Adipocyte (in vitro differentiated cells): ENCODE results near the gene JHY.

Source experiments
- DNase-seq: peaks from one replicate; pipeline ENCODE4 v3.0.0-alpha.2; 2015; ENCODE audit warnings: low read depth
- H3K27me3 ChIP-seq: replicated peaks from 2 replicates; pipeline ENCODE4 v1.7.0; 2013; ENCODE audit warnings: mild to moderate bottlenecking, low read length, moderate library complexity; ENCODE audit not compliant: control insufficient read depth, insufficient read depth
- H3K36me3 ChIP-seq: 2 replicates; pipeline ENCODE4 v1.7.0; 2013; ENCODE audit warnings: low read length, mild to moderate bottlenecking, moderate library complexity; ENCODE audit not compliant: control insufficient read depth, insufficient read depth, severe bottlenecking
- H3K4me1 ChIP-seq: 2 replicates; pipeline ENCODE4 v1.7.0; 2013; ENCODE audit warnings: mild to moderate bottlenecking, low read length, moderate library complexity; ENCODE audit not compliant: control insufficient read depth, insufficient read depth
- H3K4me3 ChIP-seq: 2 replicates; pipeline ENCODE4 v1.7.0; 2013; ENCODE audit warnings: mild to moderate bottlenecking, low read length, moderate library complexity
- H3K9ac ChIP-seq: 2 replicates; pipeline ENCODE4 v1.7.0; 2013; ENCODE audit warnings: mild to moderate bottlenecking, low read length, moderate library complexity
- H3K9me3 ChIP-seq: 2 replicates; pipeline ENCODE4 v1.7.0; 2013; ENCODE audit warnings: mild to moderate bottlenecking, low read length, moderate library complexity; ENCODE audit not compliant: control insufficient read depth

Gene JHY

GRCh38 chr11:122877732-122878131 is 4.8 kb upstream of the JHY start:
- H3K27me3 ChIP-seq = peaks cover 3% of the 10 kb centered on the region
- H3K36me3 ChIP-seq = no peaks in the 10 kb centered on the region
- H3K9me3 ChIP-seq = no peaks in the 10 kb centered on the region
- H3K4me1 ChIP-seq = peaks cover 3% of the 10 kb centered on the region
- H3K9ac ChIP-seq = no peak overlapping the region
- no peak for DNase-seq
- no peak overlapping the region for H3K4me3 ChIP-seq

GRCh38 chr11:122879785-122880184 is 2.8 kb upstream of the JHY start:
- H3K36me3 ChIP-seq = no peaks in the 10 kb centered on the region
- no peaks in the 10 kb centered on the region for H3K9me3 ChIP-seq
- H3K4me3 ChIP-seq = no peak overlapping the region
- peaks cover 3% of the 10 kb centered on the region for H3K27me3 ChIP-seq
- DNase-seq = no peak
- peaks cover 10% of the 10 kb centered on the region for H3K4me1 ChIP-seq
- H3K9ac ChIP-seq = no peak overlapping the region

- Histone ChIP-seq H3K9me3 (no peaks in the 10 kb centered on the region), H3K4me1 (peaks cover 10% of the 10 kb centered on the region), H3K9ac (peak overlapping the region; percentile 90), H3K4me3 (peak overlapping the region; percentile 86), H3K27me3 (peaks cover 3% of the 10 kb centered on the region), H3K36me3 (no peaks in the 10 kb centered on the region)
- no peak for DNase-seq
Observed at GRCh38 chr11:122882857-122883645, 492 bp downstream of the JHY start.

- peaks cover 10% of the 10 kb centered on the region for H3K4me1 ChIP-seq
- peaks cover 3% of the 10 kb centered on the region for H3K27me3 ChIP-seq
- H3K9ac ChIP-seq = peak overlapping the region; percentile 90
- peak; percentile 84 for DNase-seq
- no peaks in the 10 kb centered on the region for H3K9me3 ChIP-seq
- H3K4me3 ChIP-seq = peak overlapping the region; percentile 86
- no peaks in the 10 kb centered on the region for H3K36me3 ChIP-seq
Observed at GRCh38 chr11:122883646-122883979, 1.1 kb downstream of the JHY start.

- H3K36me3 ChIP-seq = no peaks in the 10 kb centered on the region
- no peak for DNase-seq
- H3K9me3 ChIP-seq = no peaks in the 10 kb centered on the region
- no peak overlapping the region for H3K4me3 ChIP-seq
- H3K4me1 ChIP-seq = peaks cover 7% of the 10 kb centered on the region
- H3K9ac ChIP-seq = no peak overlapping the region
- H3K27me3 ChIP-seq = no peaks in the 10 kb centered on the region
Observed at GRCh38 chr11:122888162-122888561, 5.6 kb downstream of the JHY start.

GRCh38 chr11:122893131-122893530 is 10.6 kb downstream of the JHY start:
- H3K4me3 ChIP-seq = no peak overlapping the region
- H3K9me3 ChIP-seq = no peaks in the 10 kb centered on the region
- H3K9ac ChIP-seq = no peak overlapping the region
- no peaks in the 10 kb centered on the region for H3K27me3 ChIP-seq
- DNase-seq = no peak
- H3K4me1 ChIP-seq = no peaks in the 10 kb centered on the region
- H3K36me3 ChIP-seq = no peaks in the 10 kb centered on the region

- no peaks in the 10 kb centered on the region for H3K4me1 ChIP-seq
- no peaks in the 10 kb centered on the region for H3K27me3 ChIP-seq
- no peak overlapping the region for H3K9ac ChIP-seq
- no peaks in the 10 kb centered on the region for H3K9me3 ChIP-seq
- DNase-seq = no peak
- H3K36me3 ChIP-seq = no peaks in the 10 kb centered on the region
- no peak overlapping the region for H3K4me3 ChIP-seq
Observed at GRCh38 chr11:122895563-122895962, 13.0 kb downstream of the JHY start.

- H3K4me3 ChIP-seq = no peak overlapping the region
- H3K4me1 ChIP-seq = no peaks in the 10 kb centered on the region
- H3K27me3 ChIP-seq = no peaks in the 10 kb centered on the region
- H3K9ac ChIP-seq = no peak overlapping the region
- DNase-seq = peak; percentile 54
- H3K36me3 ChIP-seq = no peaks in the 10 kb centered on the region
- no peaks in the 10 kb centered on the region for H3K9me3 ChIP-seq
Observed at GRCh38 chr11:122897606-122898210, 15.1 kb downstream of the JHY start.

- no peaks in the 10 kb centered on the region for H3K4me1 ChIP-seq
- H3K9ac ChIP-seq = no peak overlapping the region
- no peak for DNase-seq
- no peak overlapping the region for H3K4me3 ChIP-seq
- H3K36me3 ChIP-seq = peaks cover 1% of the 10 kb centered on the region
- H3K9me3 ChIP-seq = no peaks in the 10 kb centered on the region
- H3K27me3 ChIP-seq = no peaks in the 10 kb centered on the region
Observed at GRCh38 chr11:122898799-122899198, 16.2 kb downstream of the JHY start.

GRCh38 chr11:122900587-122901202 is 18.1 kb downstream of the JHY start:
- Histone ChIP-seq H3K4me1 (no peaks in the 10 kb centered on the region), H3K4me3 (no peak overlapping the region), H3K9me3 (no peaks in the 10 kb centered on the region), H3K36me3 (peaks cover 4% of the 10 kb centered on the region), H3K27me3 (no peaks in the 10 kb centered on the region), H3K9ac (no peak overlapping the region)
- DNase-seq = peak; percentile 11

- Histone ChIP-seq H3K9me3 (no peaks in the 10 kb centered on the region), H3K36me3 (peaks cover 4% of the 10 kb centered on the region), H3K4me1 (no peaks in the 10 kb centered on the region), H3K4me3 (no peak overlapping the region), H3K27me3 (no peaks in the 10 kb centered on the region), H3K9ac (no peak overlapping the region)
- no peak for DNase-seq
Observed at GRCh38 chr11:122902951-122903350, 20.4 kb downstream of the JHY start.
